ENCODE results near the gene PRR3. TPM values are rescaled to one million over a fixed set of nuclear protein-coding genes. Genes with fewer than 3 reads are reported as not detected.

Gene PRR3
- total RNA-seq, 1 experiment from 2014 or later = 16.5 TPM

- CTCF ChIA-PET = interaction anchor here (3.7 kb wide), 1 partner anchor 58 kb away, joined by 16 read pairs; no protein-coding TSS in a partner anchor
- no peaks in the 10 kb centered on the region for H3K4me1 ChIP-seq (ENCODE audit: control insufficient read depth, insufficient read depth, low read length)
- intact Hi-C loops (cut with micrococcal nuclease; ENCODE audit: unreplicated experiment) = loop anchor here (5.0 kb wide), 1 partner anchor 117 kb away; no protein-coding TSS in a partner anchor
Observed at GRCh38 chr6:30599625-30600324, 42.7 kb downstream of the PRR3 start.

GRCh38 chr6:30600451-30600961 lies 43.4 kb downstream of the PRR3 start:
- H3K27me3 ChIP-seq (ENCODE audit: control insufficient read depth, insufficient read depth, low read length) = no peaks in the 10 kb centered on the region
- TF ChIP-seq, protein P1, sequence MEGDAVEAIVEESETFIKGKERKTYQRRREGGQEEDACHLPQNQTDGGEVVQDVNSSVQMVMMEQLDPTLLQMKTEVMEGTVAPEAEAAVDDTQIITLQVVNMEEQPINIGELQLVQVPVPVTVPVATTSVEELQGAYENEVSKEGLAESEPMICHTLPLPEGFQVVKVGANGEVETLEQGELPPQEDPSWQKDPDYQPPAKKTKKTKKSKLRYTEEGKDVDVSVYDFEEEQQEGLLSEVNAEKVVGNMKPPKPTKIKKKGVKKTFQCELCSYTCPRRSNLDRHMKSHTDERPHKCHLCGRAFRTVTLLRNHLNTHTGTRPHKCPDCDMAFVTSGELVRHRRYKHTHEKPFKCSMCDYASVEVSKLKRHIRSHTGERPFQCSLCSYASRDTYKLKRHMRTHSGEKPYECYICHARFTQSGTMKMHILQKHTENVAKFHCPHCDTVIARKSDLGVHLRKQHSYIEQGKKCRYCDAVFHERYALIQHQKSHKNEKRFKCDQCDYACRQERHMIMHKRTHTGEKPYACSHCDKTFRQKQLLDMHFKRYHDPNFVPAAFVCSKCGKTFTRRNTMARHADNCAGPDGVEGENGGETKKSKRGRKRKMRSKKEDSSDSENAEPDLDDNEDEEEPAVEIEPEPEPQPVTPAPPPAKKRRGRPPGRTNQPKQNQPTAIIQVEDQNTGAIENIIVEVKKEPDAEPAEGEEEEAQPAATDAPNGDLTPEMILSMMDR (IDR thresholded peaks at IDR 0.05) = no peak
- TF ChIP-seq POLR2AphosphoS5 (IDR thresholded peaks at IDR 0.05; ENCODE audit: low read depth, low read length) = no peak; the same call in none of the 2 replicates
- TF ChIP-seq SIN3A (IDR thresholded peaks at IDR 0.05; ENCODE audit: borderline replicate concordance, insufficient read depth, low read depth, low read length) = no peak
- TF ChIP-seq TCF7L2 (IDR thresholded peaks at IDR 0.05; ENCODE audit: low read depth, low read length) = no peak
- TF ChIP-seq, protein P2, sequence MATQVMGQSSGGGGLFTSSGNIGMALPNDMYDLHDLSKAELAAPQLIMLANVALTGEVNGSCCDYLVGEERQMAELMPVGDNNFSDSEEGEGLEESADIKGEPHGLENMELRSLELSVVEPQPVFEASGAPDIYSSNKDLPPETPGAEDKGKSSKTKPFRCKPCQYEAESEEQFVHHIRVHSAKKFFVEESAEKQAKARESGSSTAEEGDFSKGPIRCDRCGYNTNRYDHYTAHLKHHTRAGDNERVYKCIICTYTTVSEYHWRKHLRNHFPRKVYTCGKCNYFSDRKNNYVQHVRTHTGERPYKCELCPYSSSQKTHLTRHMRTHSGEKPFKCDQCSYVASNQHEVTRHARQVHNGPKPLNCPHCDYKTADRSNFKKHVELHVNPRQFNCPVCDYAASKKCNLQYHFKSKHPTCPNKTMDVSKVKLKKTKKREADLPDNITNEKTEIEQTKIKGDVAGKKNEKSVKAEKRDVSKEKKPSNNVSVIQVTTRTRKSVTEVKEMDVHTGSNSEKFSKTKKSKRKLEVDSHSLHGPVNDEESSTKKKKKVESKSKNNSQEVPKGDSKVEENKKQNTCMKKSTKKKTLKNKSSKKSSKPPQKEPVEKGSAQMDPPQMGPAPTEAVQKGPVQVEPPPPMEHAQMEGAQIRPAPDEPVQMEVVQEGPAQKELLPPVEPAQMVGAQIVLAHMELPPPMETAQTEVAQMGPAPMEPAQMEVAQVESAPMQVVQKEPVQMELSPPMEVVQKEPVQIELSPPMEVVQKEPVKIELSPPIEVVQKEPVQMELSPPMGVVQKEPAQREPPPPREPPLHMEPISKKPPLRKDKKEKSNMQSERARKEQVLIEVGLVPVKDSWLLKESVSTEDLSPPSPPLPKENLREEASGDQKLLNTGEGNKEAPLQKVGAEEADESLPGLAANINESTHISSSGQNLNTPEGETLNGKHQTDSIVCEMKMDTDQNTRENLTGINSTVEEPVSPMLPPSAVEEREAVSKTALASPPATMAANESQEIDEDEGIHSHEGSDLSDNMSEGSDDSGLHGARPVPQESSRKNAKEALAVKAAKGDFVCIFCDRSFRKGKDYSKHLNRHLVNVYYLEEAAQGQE (IDR thresholded peaks at IDR 0.05; ENCODE audit: insufficient read depth in 1 of 2, low read depth in 2 of 2, low read length in 1 of 2) = no peak
- in situ Hi-C loops (cut with HindIII; ENCODE audit: low pct_unique_long_range_greater_than_20kb, low sequenced_read_pairs) = no loop called here

More at GRCh38 chr6:30599625-30600324, 42.7 kb downstream of the PRR3 start:
- ATAC-seq (peak; percentile 4; the same call in 1 of the 2 replicates), DNase-seq (ENCODE audit: low read depth, low spot score) (no peak)
- BruUV-seq (replicated peaks) = no TSS peak
- no peak overlapping the region for H3K27ac ChIP-seq (ENCODE audit: low read length)
- H3K27me3 ChIP-seq (ENCODE audit: control insufficient read depth, insufficient read depth, low read length) = no peaks in the 10 kb centered on the region
- in situ Hi-C loops (cut with HindIII; ENCODE audit: low pct_unique_long_range_greater_than_20kb, low sequenced_read_pairs) = no loop called here
- no peak for TF ChIP-seq TCF7L2 (IDR thresholded peaks at IDR 0.05; ENCODE audit: low read depth, low read length)
- TF ChIP-seq POLR2AphosphoS5 (IDR thresholded peaks at IDR 0.05; ENCODE audit: low read depth, low read length) = no peak
- TF ChIP-seq, protein P1 (IDR thresholded peaks at IDR 0.05) = no peak
- TF ChIP-seq SIN3A (IDR thresholded peaks at IDR 0.05; ENCODE audit: borderline replicate concordance, insufficient read depth, low read depth, low read length) = no peak
- TF ChIP-seq, protein P2 (IDR thresholded peaks at IDR 0.05; ENCODE audit: insufficient read depth in 1 of 2, low read depth in 2 of 2, low read length in 1 of 2) = no peak
- H3K4me3 ChIP-seq (ENCODE audit: low read depth in 2 of 2, low read length in 2 of 2) = no peak overlapping the region
- H3K9me3 ChIP-seq (ENCODE audit: control insufficient read depth, insufficient read depth, low read depth, low read length) = no peaks in the 10 kb centered on the region
- POLR2A ChIA-PET = interaction anchor here (0.6 to 2.6 kb wide), 3 partner anchors 11 to 15 kb away, joined by 3 to 8 read pairs (median 7); no protein-coding TSS in a partner anchor
- H3K36me3 ChIP-seq (ENCODE audit: control insufficient read depth, insufficient read depth, low read length) = peaks cover 10% of the 10 kb centered on the region; the same call in 1 of the 2 replicates

More at GRCh38 chr6:30600451-30600961, 43.4 kb downstream of the PRR3 start:
- ChIA-PET POLR2A (interaction anchor here (1.0 to 1.2 kb wide), 2 partner anchors 12 to 14 kb away, joined by 4 to 7 read pairs; no protein-coding TSS in a partner anchor), CTCF (no interaction called here)
- Histone ChIP-seq H3K4me3 (ENCODE audit: low read depth in 2 of 2, low read length in 2 of 2) (no peak overlapping the region), H3K9me3 (ENCODE audit: control insufficient read depth, insufficient read depth, low read depth, low read length) (no peaks in the 10 kb centered on the region), H3K27ac (ENCODE audit: low read length) (no peak overlapping the region), H3K36me3 (ENCODE audit: control insufficient read depth, insufficient read depth, low read length) (peaks cover 13% of the 10 kb centered on the region; the same call in 1 of the 2 replicates), H3K4me1 (ENCODE audit: control insufficient read depth, insufficient read depth, low read length) (no peaks in the 10 kb centered on the region)
- DNase-seq (ENCODE audit: low read depth, low spot score) = no peak
- ATAC-seq = 0 out of 2 replicates have a peak, but pooled peaks have one; percentile 5
- TSS peak; percentile 15 for BruUV-seq (replicated peaks)
- intact Hi-C loops (cut with micrococcal nuclease; ENCODE audit: unreplicated experiment) = no loop called here

Data from Panc1 (cell line).